Naive thymus-derived CD8-positive, alpha-beta T cell (primary cell): ENCODE measurements around the gene SEPTIN11. TPM values are rescaled to one million over a fixed set of nuclear protein-coding genes. Genes with fewer than 3 reads are reported as not detected.
"Not testable (repeated sequence)": the region's sequence is repeated elsewhere in the genome, so short reads cannot be mapped to it uniquely, and the experiment has no call there.

Experiments
- ATAC-seq, 2 donors: fragments of 150-1000 bp; cut with Tn5 transposase in 1 of 2; sonication (Bioruptor Pico), chemical (Tn5 transposase) in 1 of 2; 1 replicate in 1 of 2; 2 replicates in 1 of 2; pipeline ENCODE4 v1.10.0; 2021; ENCODE audit warnings: mild to moderate bottlenecking in 2 of 2, moderate library complexity in 2 of 2
- POLR2A ChIA-PET: fragments of 350-600 bp; sonication (Branson Sonifier 250); formaldehyde crosslinking; loops from one replicate; lab custom pipeline; 2021; ENCODE audit warnings: antibody characterized with exemption; lab: Charles Lee
- DNase-seq, 10 donors: peaks; one replicate each; pipeline versions ENCODE4 v3.0.0 to v3.0.0-alpha.2; 2020 to 2022
- H3K27ac Mint-ChIP-seq, 10 donors: one replicate each; pipeline ENCODE4 v1.8.0; 2020 to 2022; ENCODE audit warnings: mild to moderate bottlenecking in 10 of 10, mixed read lengths in 10 of 10, moderate library complexity in 4 of 10, inconsistent platforms in 1 of 10
- H3K27me3 Mint-ChIP-seq, 5 donors: one replicate each; pipeline ENCODE4 v1.8.0; 2021 to 2022; ENCODE audit warnings: mixed read lengths in 5 of 5
- H3K36me3 Mint-ChIP-seq, 3 donors: one replicate each; pipeline ENCODE4 v1.8.0; 2020 to 2022; ENCODE audit warnings: mixed read lengths in 3 of 3, mild to moderate bottlenecking in 2 of 3, inconsistent platforms in 1 of 3
- H3K4me1 Mint-ChIP-seq, 4 donors: one replicate each; pipeline ENCODE4 v1.8.0; 2021 to 2022; ENCODE audit warnings: mixed read lengths in 4 of 4
- H3K4me3 Mint-ChIP-seq, 10 donors: one replicate each; pipeline ENCODE4 v1.8.0; 2020 to 2022; ENCODE audit warnings: mild to moderate bottlenecking in 10 of 10, mixed read lengths in 10 of 10, moderate library complexity in 6 of 10, inconsistent platforms in 1 of 10
- H3K9me3 Mint-ChIP-seq, 9 donors: one replicate each; pipeline ENCODE4 v1.8.0; 2020 to 2022; ENCODE audit warnings: mixed read lengths in 9 of 9, mild to moderate bottlenecking in 3 of 9, inconsistent platforms in 1 of 9, moderate library complexity in 1 of 9
- polyA plus RNA-seq, 3 donors: library from polyadenylated mRNA; unstranded; fragments of 300-500 nt; fragmentation: Illumina TruSeq; gene quantifications; one replicate each; pipeline ENCODE4 v1.2.3, GENCODE V29; 2021
- total RNA-seq, 8 experiments: library from RNA in 2 of 8; stranded (reverse) in 2 of 8; gene quantifications; one replicate each; pipeline ENCODE4 v1.2.3 and lab custom pipeline; 2021 to 2026

The SEPTIN11 gene
- total and polyA plus RNA-seq, 5 experiments from 2014 or later, result 44.8 to 56.7 (median 49.5) TPM

GRCh38 chr4:76953956-76954355 is 4.4 kb downstream of the SEPTIN11 start:
- no peak overlapping the region for H3K27ac Mint-ChIP-seq
- no peak overlapping the region for H3K4me3 Mint-ChIP-seq
- no peaks in the 10 kb centered on the region for H3K9me3 Mint-ChIP-seq
- POLR2A ChIA-PET, result no interaction called here
- no peaks in the 10 kb centered on the region for H3K27me3 Mint-ChIP-seq
- DNase-seq (no peak), ATAC-seq (no peak)
- peaks cover 0 to 8% (median 2%) of the 10 kb centered on the region in 3 donors for H3K36me3 Mint-ChIP-seq
- peaks cover 13 to 48% (median 20%) of the 10 kb centered on the region in 4 donors for H3K4me1 Mint-ChIP-seq

DNA sequence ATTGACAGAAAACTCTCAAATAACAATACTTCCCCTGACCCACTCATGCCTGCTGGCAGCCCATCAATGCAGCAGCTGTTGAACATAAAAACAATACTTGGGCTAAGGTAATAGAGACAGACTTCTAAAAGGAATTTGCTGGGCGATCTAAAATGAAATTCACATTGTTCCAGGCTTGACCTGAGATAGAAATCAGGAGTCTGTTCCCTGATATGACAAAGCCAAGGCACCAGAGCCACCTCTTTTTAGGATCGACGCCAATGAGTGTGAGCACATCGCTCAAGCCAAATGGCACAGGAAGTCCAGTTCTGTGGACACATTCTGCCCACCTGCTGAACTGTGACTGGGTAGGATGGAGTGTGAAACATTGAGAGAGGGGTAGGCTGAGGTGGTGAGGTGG is 4.9 kb downstream of the SEPTIN11 start:
- Mint-ChIP-seq H3K27me3 (no peaks in the 10 kb centered on the region), H3K4me3 (no peak overlapping the region), H3K4me1 (peaks cover 13 to 47% (median 20%) of the 10 kb centered on the region in 4 donors), H3K9me3 (no peaks in the 10 kb centered on the region), H3K36me3 (peaks cover 0 to 8% (median 2%) of the 10 kb centered on the region in 3 donors), H3K27ac (peak overlapping the region in 1 of 10 donors; percentile 52)
- ATAC-seq (no peak), DNase-seq (no peak)
- POLR2A ChIA-PET, result no interaction called here

DNA sequence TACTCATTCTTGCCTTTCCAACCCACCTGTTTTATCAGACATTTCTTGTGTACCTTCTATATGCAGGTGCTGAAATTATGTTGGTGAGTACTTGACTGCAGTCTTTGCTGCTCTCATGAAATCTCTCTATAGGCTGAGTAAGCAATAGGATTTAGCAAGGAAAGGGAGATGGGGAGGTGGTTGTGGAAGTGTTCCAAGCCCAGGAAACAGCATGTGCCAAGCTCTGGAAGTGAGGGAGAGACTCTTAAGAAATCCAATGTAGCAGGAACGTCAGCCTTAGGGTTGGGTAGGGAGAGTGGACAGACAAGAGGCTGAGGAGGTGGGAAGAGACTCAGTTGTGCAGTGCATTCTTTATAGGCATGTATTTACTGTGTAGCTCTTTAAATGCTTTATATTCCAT is 5.6 kb downstream of the SEPTIN11 start:
- Mint-ChIP-seq H3K27ac (peak overlapping the region in 1 of 10 donors; percentile 42), H3K27me3 (no peaks in the 10 kb centered on the region), H3K36me3 (peaks cover 0 to 8% (median 2%) of the 10 kb centered on the region in 3 donors), H3K9me3 (no peaks in the 10 kb centered on the region), H3K4me3 (no peak overlapping the region), H3K4me1 (peaks cover 18 to 47% (median 22%) of the 10 kb centered on the region in 4 donors)
- ATAC-seq (no peak), DNase-seq (no peak)
- POLR2A ChIA-PET, result interaction anchor here (1.4 kb wide), 1 partner anchor 32 kb away, joined by 4 read pairs; no protein-coding TSS in a partner anchor

- no peaks in the 10 kb centered on the region for H3K9me3 Mint-ChIP-seq
- DNase-seq (no peak), ATAC-seq (no peak)
- POLR2A ChIA-PET, result no interaction called here
- peaks cover 0 to 8% (median 5%) of the 10 kb centered on the region in 3 donors for H3K36me3 Mint-ChIP-seq
- H3K27ac Mint-ChIP-seq, result peak overlapping the region in 3 of 10 donors; percentile 47 to 57 (median 49)
- peaks cover 15 to 42% (median 19%) of the 10 kb centered on the region in 4 donors for H3K4me1 Mint-ChIP-seq
- no peak overlapping the region for H3K4me3 Mint-ChIP-seq
- no peaks in the 10 kb centered on the region for H3K27me3 Mint-ChIP-seq
These were observed 7.6 kb downstream of the SEPTIN11 start for GRCh38 chr4:76957004-76957738.

- Mint-ChIP-seq H3K27ac (no peak overlapping the region), H3K4me3 (no peak overlapping the region), H3K36me3 (peaks cover 0 to 8% (median 5%) of the 10 kb centered on the region in 3 donors), H3K4me1 (peaks cover 12 to 29% (median 15%) of the 10 kb centered on the region in 4 donors), H3K9me3 (no peaks in the 10 kb centered on the region), H3K27me3 (no peaks in the 10 kb centered on the region)
- POLR2A ChIA-PET, result no interaction called here
- ATAC-seq (no peak), DNase-seq (no peak)
These were observed 9.3 kb downstream of the SEPTIN11 start for GRCh38 chr4:76958891-76959290.

DNA sequence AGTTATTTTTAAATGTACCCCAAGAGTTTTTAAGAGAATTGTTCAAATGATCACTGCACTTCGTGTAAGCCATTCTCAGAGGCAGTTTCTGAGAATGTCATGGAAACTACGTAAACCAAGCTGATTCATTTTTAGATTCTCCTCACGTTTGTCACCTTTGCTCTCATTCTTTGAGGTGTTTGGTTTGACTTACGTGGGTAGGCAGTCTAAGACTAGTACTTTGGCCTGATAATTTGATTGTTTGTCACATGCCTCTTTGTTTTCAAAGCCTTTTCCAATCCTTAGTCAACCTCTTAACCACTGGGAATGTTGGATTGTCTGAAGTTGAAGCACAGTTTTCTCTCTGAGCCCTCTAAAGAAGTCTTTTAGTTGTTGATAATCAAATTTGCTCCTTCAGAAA is 10.5 kb downstream of the SEPTIN11 start:
- Mint-ChIP-seq H3K9me3 (peaks cover 0 to 2% (median 0%) of the 10 kb centered on the region in 9 donors), H3K36me3 (peaks cover 0 to 10% (median 8%) of the 10 kb centered on the region in 3 donors), H3K27me3 (no peaks in the 10 kb centered on the region), H3K4me3 (no peak overlapping the region), H3K4me1 (peaks cover 16 to 38% (median 23%) of the 10 kb centered on the region in 4 donors), H3K27ac (peak overlapping the region in 2 of 10 donors; percentile 5 to 20)
- POLR2A ChIA-PET, result no interaction called here
- ATAC-seq (peak; percentile 50 to 53), DNase-seq (no peak)

DNA sequence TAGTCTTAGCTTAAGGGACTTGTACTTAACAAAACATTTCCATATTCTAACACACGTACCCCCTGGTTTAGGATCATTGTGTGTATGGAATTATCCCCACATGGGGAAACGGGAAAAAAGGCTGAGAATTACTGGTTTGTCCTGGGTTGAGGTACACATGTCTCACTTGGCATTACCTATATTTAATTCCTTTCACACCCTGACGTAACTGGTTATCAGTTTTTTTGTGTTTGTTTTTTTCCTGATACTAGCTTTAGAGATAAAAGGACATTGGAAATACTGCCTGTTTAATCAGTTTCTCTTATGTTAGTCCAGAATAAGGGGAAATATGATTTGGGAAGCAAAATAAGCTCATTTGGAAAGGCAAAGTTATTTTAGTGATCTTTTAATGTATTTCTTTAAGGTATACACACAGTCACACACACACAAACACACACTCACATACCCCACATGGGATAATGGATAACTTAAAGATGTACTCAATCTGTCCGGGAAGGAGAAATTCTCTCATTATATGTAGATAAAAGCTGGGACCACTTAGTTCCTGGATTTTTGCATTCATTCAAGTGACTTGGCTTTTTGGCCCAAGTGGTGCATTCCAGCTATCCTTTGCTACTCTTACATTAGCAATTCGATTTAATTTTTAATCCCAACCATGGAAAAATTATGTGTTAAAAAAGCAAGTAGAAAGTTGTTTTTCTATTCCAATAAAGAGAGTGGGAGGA is 13.0 kb downstream of the SEPTIN11 start:
- POLR2A ChIA-PET, result interaction anchor here (1.2 to 1.3 kb wide), 2 partner anchors 9 to 10 kb away, joined by 3 to 4 read pairs; no protein-coding TSS in a partner anchor
- peaks cover 0 to 8% (median 5%) of the 10 kb centered on the region in 3 donors for H3K36me3 Mint-ChIP-seq
- no peak overlapping the region for H3K4me3 Mint-ChIP-seq
- DNase-seq, result no peak
- H3K27ac Mint-ChIP-seq, result no peak overlapping the region
- H3K9me3 Mint-ChIP-seq, result peaks cover 0 to 2% (median 0%) of the 10 kb centered on the region in 9 donors
- H3K27me3 Mint-ChIP-seq, result no peaks in the 10 kb centered on the region
- H3K4me1 Mint-ChIP-seq, result peaks cover 8 to 29% (median 26%) of the 10 kb centered on the region in 4 donors
- ATAC-seq, result no peak

DNA sequence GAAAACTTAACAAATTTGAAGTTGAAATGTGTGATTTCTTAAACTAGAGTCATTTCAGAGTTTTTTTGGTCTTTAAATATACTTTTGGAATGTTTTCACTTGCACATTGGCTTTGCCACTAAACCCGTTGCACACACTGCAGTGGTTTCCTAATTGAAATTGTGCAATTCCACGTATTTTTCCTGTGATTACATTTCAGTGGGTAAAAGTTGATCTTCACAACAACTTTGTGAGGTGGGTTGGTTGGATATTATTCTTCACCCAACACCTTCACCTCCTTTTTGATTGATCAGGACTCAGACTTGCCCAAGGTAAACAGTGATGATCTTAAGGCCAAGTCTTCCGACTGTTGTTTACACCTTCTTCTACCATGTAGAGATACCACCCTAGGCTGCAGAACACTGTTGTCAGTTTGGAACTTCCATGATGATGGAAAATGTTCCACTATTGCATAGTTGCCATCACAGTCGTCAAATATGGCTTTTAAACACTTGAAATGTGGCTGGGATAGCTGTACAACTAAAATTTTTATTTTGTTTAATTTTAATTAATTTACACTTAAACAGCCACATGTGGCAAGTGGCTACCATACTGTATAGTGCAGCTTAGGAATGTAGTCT is 13.7 kb downstream of the SEPTIN11 start:
- peaks cover 0 to 7% (median 2%) of the 10 kb centered on the region in 3 donors for H3K36me3 Mint-ChIP-seq
- no peaks in the 10 kb centered on the region for H3K27me3 Mint-ChIP-seq
- DNase-seq (no peak), ATAC-seq (no peak)
- no peak overlapping the region for H3K4me3 Mint-ChIP-seq
- H3K4me1 Mint-ChIP-seq, result peaks cover 6 to 26% (median 22%) of the 10 kb centered on the region in 4 donors
- POLR2A ChIA-PET, result interaction anchor here (1.3 kb wide), 1 partner anchor 8 kb away, joined by 3 read pairs; no protein-coding TSS in a partner anchor
- H3K9me3 Mint-ChIP-seq, result peaks cover 0 to 2% (median 0%) of the 10 kb centered on the region in 9 donors
- no peak overlapping the region for H3K27ac Mint-ChIP-seq

DNA sequence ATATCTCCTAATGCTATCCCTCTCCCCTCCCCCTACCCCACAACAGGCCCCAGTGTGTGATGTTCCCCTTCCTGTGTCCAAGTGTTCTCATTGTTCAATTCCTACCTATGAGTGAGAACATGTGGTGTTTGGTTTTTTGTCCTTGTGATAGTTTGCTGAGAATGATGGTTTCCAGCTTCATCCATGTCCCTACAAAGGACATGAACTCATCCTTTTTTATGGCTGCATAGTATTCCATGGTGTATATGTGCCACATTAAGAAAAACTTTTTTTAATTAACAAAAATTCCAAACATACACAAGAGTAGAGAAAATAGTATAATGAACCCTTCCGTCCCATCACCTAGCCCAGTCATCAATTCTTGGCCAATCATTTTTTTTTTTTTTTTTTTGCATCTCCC is 14.4 kb downstream of the SEPTIN11 start:
- ATAC-seq, H3K36me3 Mint-ChIP-seq, H3K4me3 Mint-ChIP-seq, H3K27me3 Mint-ChIP-seq, DNase-seq, H3K9me3 Mint-ChIP-seq: not testable (repeated sequence)
- Mint-ChIP-seq H3K4me1 (peaks cover 5 to 26% (median 21%) of the 10 kb centered on the region in 4 donors), H3K27ac (peak overlapping the region in 2 of 10 donors; percentile 6 to 43)
- POLR2A ChIA-PET, result interaction anchor here (1.1 kb wide), 1 partner anchor 25 kb away, joined by 6 read pairs; no protein-coding TSS in a partner anchor

DNA sequence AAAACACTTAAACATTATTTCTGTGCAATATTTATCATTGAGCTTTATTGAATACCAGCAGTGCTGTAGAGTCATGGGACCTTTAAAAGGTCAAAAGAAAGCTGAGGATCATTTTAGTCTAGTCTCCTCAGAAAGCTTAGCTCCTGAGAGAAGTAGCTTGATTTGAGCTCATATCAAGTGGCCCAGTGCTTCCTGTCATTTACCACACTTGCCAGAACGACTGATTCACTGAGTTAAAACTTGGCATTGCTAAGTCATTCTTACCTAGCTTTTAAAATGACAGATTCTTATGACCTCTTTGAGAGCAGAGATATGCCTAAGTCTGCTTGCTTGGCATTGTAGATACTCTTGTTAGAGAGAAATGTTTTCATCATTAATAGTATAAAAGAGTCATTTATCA is 15.2 kb downstream of the SEPTIN11 start:
- Mint-ChIP-seq H3K4me1 (peaks cover 5 to 25% (median 21%) of the 10 kb centered on the region in 4 donors), H3K36me3 (peaks cover 0 to 7% (median 2%) of the 10 kb centered on the region in 3 donors), H3K27me3 (no peaks in the 10 kb centered on the region), H3K9me3 (peaks cover 0 to 4% (median 0%) of the 10 kb centered on the region in 9 donors), H3K4me3 (no peak overlapping the region), H3K27ac (no peak overlapping the region)
- ATAC-seq (no peak), DNase-seq (no peak)
- POLR2A ChIA-PET, result interaction anchor here (1.1 kb wide), 1 partner anchor 24 kb away, joined by 6 read pairs; no protein-coding TSS in a partner anchor

GRCh38 chr4:76965866-76966579 is 16.5 kb downstream of the SEPTIN11 start:
- peaks cover 0 to 4% (median 2%) of the 10 kb centered on the region in 3 donors for H3K36me3 Mint-ChIP-seq
- no peak for DNase-seq
- POLR2A ChIA-PET, result interaction anchor here (0.6 kb wide), 2 partner anchors 15 to 195 kb away, joined by 4 to 6 read pairs; no protein-coding TSS in a partner anchor
- H3K27ac Mint-ChIP-seq, result no peak overlapping the region
- H3K4me1 Mint-ChIP-seq, result peaks cover 7 to 20% (median 18%) of the 10 kb centered on the region in 4 donors
- no peak for ATAC-seq
- H3K9me3 Mint-ChIP-seq, result peaks cover 0 to 4% (median 0%) of the 10 kb centered on the region in 9 donors
- no peaks in the 10 kb centered on the region for H3K27me3 Mint-ChIP-seq
- H3K4me3 Mint-ChIP-seq, result no peak overlapping the region

- Mint-ChIP-seq H3K27ac (no peak overlapping the region), H3K4me3 (no peak overlapping the region), H3K36me3 (peaks cover 0 to 4% (median 2%) of the 10 kb centered on the region in 3 donors), H3K4me1 (peaks cover 10 to 25% (median 24%) of the 10 kb centered on the region in 4 donors), H3K27me3 (no peaks in the 10 kb centered on the region), H3K9me3 (peaks cover 0 to 4% (median 0%) of the 10 kb centered on the region in 9 donors)
- POLR2A ChIA-PET, result no interaction called here
- DNase-seq (no peak), ATAC-seq (no peak)
These were observed 19.4 kb downstream of the SEPTIN11 start for GRCh38 chr4:76968937-76969336.
